WTC11 (cell line): ENCODE results near the gene RFTN1. TPM values are rescaled to one million over a fixed set of nuclear protein-coding genes. Genes with fewer than 3 reads are reported as not detected.

Experiments
- ATAC-seq: fragments of 200-7000 bp; cut with Tn5 transposase; 2 replicates; pipeline ENCODE4 v1.10.0; 2021; ENCODE audit warnings: mild to moderate bottlenecking, moderate library complexity
- CTCF ChIA-PET: fragments of 300-600 bp; sonication (Branson Sonifier 250); formaldehyde crosslinking; loops from one replicate; lab custom pipeline; 2021; ENCODE audit warnings: antibody characterized with exemption; lab: Charles Lee
- POLR2A ChIA-PET: fragments of 350-600 bp; sonication (Branson Sonifier 250); formaldehyde crosslinking; loops from one replicate; lab custom pipeline; 2021; ENCODE audit warnings: antibody characterized with exemption; lab: Charles Lee
- DNase-seq: peaks from one replicate; pipeline ENCODE4 v3.0.0; 2021; ENCODE audit warnings: low spot score
- H3K27ac Mint-ChIP-seq: 2 replicates; pipeline ENCODE4 v1.8.0; 2021; ENCODE audit warnings: mixed read lengths
- H3K27me3 Mint-ChIP-seq: 2 replicates; pipeline ENCODE4 v1.8.0; 2021; ENCODE audit warnings: low read depth, mild to moderate bottlenecking, moderate library complexity, mixed read lengths
- H3K36me3 Mint-ChIP-seq: 2 replicates; pipeline ENCODE4 v1.8.0; 2021; ENCODE audit warnings: mixed read lengths
- H3K4me1 Mint-ChIP-seq: 2 replicates; pipeline ENCODE4 v1.8.0; 2022; ENCODE audit warnings: mixed read lengths
- H3K4me3 Mint-ChIP-seq: 2 replicates; pipeline ENCODE4 v1.8.0; 2021; ENCODE audit warnings: mild to moderate bottlenecking, moderate library complexity, mixed read lengths
- H3K9me3 Mint-ChIP-seq: 2 replicates; pipeline ENCODE4 v1.8.0; 2021; ENCODE audit warnings: mixed read lengths
- ATF1 ChIP-seq: sonication (generic); formaldehyde crosslinking; IDR thresholded peaks from 2 replicates; pipeline ENCODE4 v1.8.1; 2023; ENCODE audit warnings: mild to moderate bottlenecking, moderate library complexity, missing genetic modification reagents
- ATF2 ChIP-seq: sonication (generic); formaldehyde crosslinking; IDR thresholded peaks from 2 replicates; pipeline ENCODE4 v1.8.1; 2022; ENCODE audit warnings: low read depth, missing genetic modification reagents, borderline replicate concordance
- E2F4 ChIP-seq: sonication (generic); formaldehyde crosslinking; IDR thresholded peaks from 2 replicates; pipeline ENCODE4 v1.8.1; 2022; ENCODE audit warnings: low read depth, mild to moderate bottlenecking, moderate library complexity, missing genetic modification reagents, borderline replicate concordance
- ELF4 ChIP-seq: sonication (generic); formaldehyde crosslinking; IDR thresholded peaks from 2 replicates; pipeline ENCODE4 v1.8.1; 2022; ENCODE audit warnings: low read depth, mild to moderate bottlenecking, moderate library complexity, missing genetic modification reagents
- EMX1 ChIP-seq: fragments of 250-450 bp; sonication (Bioruptor Pico); IDR thresholded peaks from 2 replicates; pipeline ENCODE4 v1.8.0; 2021; ENCODE audit warnings: mild to moderate bottlenecking
- IRF1 ChIP-seq: sonication (generic); formaldehyde crosslinking; IDR thresholded peaks from 2 replicates; pipeline ENCODE4 v1.8.0; 2023; ENCODE audit warnings: missing genetic modification reagents
- JAZF1 ChIP-seq: fragments of 250-450 bp; sonication (Bioruptor Pico); IDR thresholded peaks from 2 replicates; pipeline ENCODE4 v1.9.0; 2021; ENCODE audit warnings: moderate library complexity, mild to moderate bottlenecking, inconsistent platforms
- NFE2L1 ChIP-seq: sonication (generic); formaldehyde crosslinking; IDR thresholded peaks from 2 replicates; pipeline ENCODE4 v1.8.1; 2023; ENCODE audit warnings: missing genetic modification reagents
- NR3C1 ChIP-seq: sonication (generic); formaldehyde crosslinking; conservative IDR thresholded peaks from 2 replicates; pipeline ENCODE4 v1.8.1; 2023; ENCODE audit warnings: low read depth, mild to moderate bottlenecking, missing genetic modification reagents
- OVOL2 ChIP-seq: fragments of 250-450 bp; sonication (Bioruptor Pico); IDR thresholded peaks from 2 replicates; pipeline ENCODE4 v1.9.0; 2021; ENCODE audit warnings: mild to moderate bottlenecking, borderline replicate concordance
- STAT6 ChIP-seq: sonication (generic); formaldehyde crosslinking; conservative IDR thresholded peaks from 2 replicates; pipeline ENCODE4 v1.8.1; 2023; ENCODE audit warnings: mild to moderate bottlenecking, low read depth, missing genetic modification reagents, moderate library complexity
- TEAD1 ChIP-seq: sonication (generic); formaldehyde crosslinking; IDR thresholded peaks from 2 replicates; pipeline ENCODE4 v1.8.0; 2022; ENCODE audit warnings: mild to moderate bottlenecking, missing genetic modification reagents
- USF2 ChIP-seq: sonication (generic); formaldehyde crosslinking; IDR thresholded peaks from 2 replicates; pipeline ENCODE4 v1.8.1; 2023; ENCODE audit warnings: mild to moderate bottlenecking, missing genetic modification reagents, moderate library complexity
- ZBTB43 ChIP-seq: sonication (generic); formaldehyde crosslinking; IDR thresholded peaks from 2 replicates; pipeline ENCODE4 v1.8.1; 2023; ENCODE audit warnings: mild to moderate bottlenecking, missing genetic modification reagents
- ZNF317 ChIP-seq: sonication (generic); formaldehyde crosslinking; IDR thresholded peaks from 2 replicates; pipeline ENCODE4 v1.8.1; 2023; ENCODE audit warnings: low read depth, mild to moderate bottlenecking, moderate library complexity, missing genetic modification reagents, borderline replicate concordance
- ZNF425 ChIP-seq: fragments of 250-450 bp; sonication (Bioruptor Pico); conservative IDR thresholded peaks from 2 replicates; pipeline ENCODE4 v1.9.0; 2021; ENCODE audit warnings: mild to moderate bottlenecking
- ZNF512 ChIP-seq: sonication (generic); formaldehyde crosslinking; IDR thresholded peaks from 2 replicates; pipeline ENCODE4 v1.8.1; 2022; ENCODE audit warnings: missing genetic modification reagents, borderline replicate concordance
- total RNA-seq: library from RNA; stranded (reverse); gene quantifications from 3 replicates; pipeline ENCODE4 v1.2.3, GENCODE V29; 2021

The RFTN1 gene
- total RNA-seq, 1 experiment from 2014 or later: 3.8 TPM

GRCh38 chr3:16428612-16429011, 84.9 kb downstream of the RFTN1 start:
- peaks cover 13% of the 10 kb centered on the region for H3K4me1 Mint-ChIP-seq
- ATAC-seq (no peak), DNase-seq (no peak)
- no peaks in the 10 kb centered on the region for H3K9me3 Mint-ChIP-seq
- POLR2A ChIA-PET: no interaction called here
- H3K27ac Mint-ChIP-seq: no peak overlapping the region
- H3K36me3 Mint-ChIP-seq: no peaks in the 10 kb centered on the region
- no peaks in the 10 kb centered on the region for H3K27me3 Mint-ChIP-seq
- CTCF ChIA-PET: no interaction called here
- H3K4me3 Mint-ChIP-seq: no peak overlapping the region
- TF ChIP-seq NFE2L1 (CRISPR knock-in tag) (no peak), ZBTB43 (CRISPR knock-in tag) (no peak), NR3C1 (CRISPR knock-in tag) (no peak), E2F4 (no peak), ATF2 (CRISPR knock-in tag) (no peak), TEAD1 (no peak), IRF1 (CRISPR knock-in tag) (no peak), ZNF425 (CRISPR knock-in tag) (no peak), ZNF512 (no peak), USF2 (no peak), STAT6 (CRISPR knock-in tag) (no peak), ELF4 (CRISPR knock-in tag) (no peak), ATF1 (CRISPR knock-in tag) (no peak), EMX1 (CRISPR knock-in tag) (no peak), JAZF1 (no peak), ZNF317 (no peak), OVOL2 (CRISPR knock-in tag) (no peak)
